SU-DHL-6 (cell line): ENCODE measurements around the gene CNTN6.

Experiments
- H2AFZ ChIP-seq: fragments of 200-600 bp; sonication (generic); 2 replicates; pipeline ENCODE4 v1.6.1; 2014; ENCODE audit warnings: low read depth, mild to moderate bottlenecking, moderate library complexity, mixed read lengths, antibody characterized with exemption, low read length; ENCODE audit not compliant: severe bottlenecking
- H3F3A ChIP-seq: fragments of 200-600 bp; shearing (Covaris generic); 2 replicates; pipeline ENCODE4 v1.6.0; 2016; ENCODE audit warnings: antibody characterized with exemption, mild to moderate bottlenecking; ENCODE audit not compliant: insufficient read depth
- H3K27ac ChIP-seq: fragments of 200-600 bp; sonication (generic); 2 replicates; pipeline ENCODE4 v1.5.1; 2016; ENCODE audit warnings: low read depth, mild to moderate bottlenecking, low read length, moderate library complexity, mixed read lengths
- H3K27me3 ChIP-seq: fragments of 200-600 bp; sonication (generic), shearing (Covaris generic); 2 replicates; pipeline ENCODE4 v1.6.0; 2014; ENCODE audit warnings: mild to moderate bottlenecking, low read length
- H3K36me3 ChIP-seq: fragments of 200-600 bp; sonication (generic); 2 replicates; pipeline ENCODE4 v1.6.1; 2014; ENCODE audit warnings: mild to moderate bottlenecking, low read length, mixed read lengths
- H3K4me2 ChIP-seq: fragments of 300-600, 200-600 bp; shearing (Covaris generic), sonication (generic); 2 replicates; pipeline ENCODE4 v1.6.0; 2014; ENCODE audit warnings: low read length, low read depth, mild to moderate bottlenecking; ENCODE audit not compliant: poor library complexity, severe bottlenecking
- H3K4me3 ChIP-seq: fragments of 200-600 bp; sonication (generic); 2 replicates; pipeline ENCODE4 v1.5.1; 2014; ENCODE audit warnings: antibody characterized with exemption, low read length, mild to moderate bottlenecking, mixed read lengths; ENCODE audit not compliant: insufficient read depth, poor library complexity, severe bottlenecking
- H3K79me2 ChIP-seq: fragments of 200-600 bp; sonication (generic); 2 replicates; pipeline ENCODE4 v1.6.1; 2014; ENCODE audit warnings: mild to moderate bottlenecking, low read length, moderate library complexity; ENCODE audit not compliant: insufficient read depth
- H3K9ac ChIP-seq: fragments of 200-600 bp; sonication (generic); 2 replicates; pipeline ENCODE4 v1.7.0; 2014; ENCODE audit warnings: mild to moderate bottlenecking, low read length
- H3K9me2 ChIP-seq: fragments of 200-600 bp; sonication (generic); replicated peaks from 2 replicates; pipeline ENCODE4 v1.6.1; 2014; ENCODE audit warnings: low read length; ENCODE audit not compliant: insufficient read depth
- H3K9me3 ChIP-seq: fragments of 200-600 bp; sonication (generic); 2 replicates; pipeline ENCODE4 v1.6.1; 2014; ENCODE audit warnings: low read length, mixed read lengths; ENCODE audit not compliant: insufficient read depth
- H4K20me1 ChIP-seq: fragments of 200-600 bp; sonication (generic); 2 replicates; pipeline ENCODE4 v1.6.1; 2014; ENCODE audit warnings: low read depth, mild to moderate bottlenecking, antibody characterized with exemption, low read length, moderate library complexity, mixed read lengths
- CTCF ChIP-seq: fragments of 200-600 bp; sonication (generic); IDR thresholded peaks from one replicate; pipeline ENCODE4 v1.5.1; 2017; ENCODE audit warnings: antibody characterized with exemption, mild to moderate bottlenecking, low read length, moderate library complexity; ENCODE audit not compliant: insufficient read depth, poor library complexity, severe bottlenecking
- EZH2phosphoT487 ChIP-seq: fragments of 200-600 bp; sonication (generic), shearing (Covaris generic); conservative IDR thresholded peaks from 2 replicates; pipeline ENCODE4 v1.6.1; 2018; ENCODE audit warnings: mild to moderate bottlenecking, antibody characterized with exemption, low read length, moderate library complexity, mixed read lengths

Gene CNTN6

DNA sequence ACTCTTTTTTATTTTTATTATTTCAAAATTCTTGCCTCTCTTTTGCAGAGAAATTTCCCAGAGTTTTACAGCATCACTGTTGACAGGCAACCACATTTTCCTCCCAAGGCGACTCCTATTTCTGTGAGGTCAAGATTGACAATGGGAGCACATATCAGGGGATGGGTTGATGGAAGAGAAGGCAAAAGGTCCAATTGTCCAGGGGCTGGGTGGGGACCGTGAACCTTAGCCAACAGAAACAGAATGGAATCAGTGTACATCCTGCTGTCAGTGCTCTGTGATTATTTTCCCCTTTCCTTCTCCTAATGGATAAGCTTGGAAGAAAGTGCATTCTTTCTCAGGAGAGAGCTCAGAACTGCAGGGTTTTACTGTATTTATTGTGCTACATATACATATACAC lies 42.4 kb downstream of the CNTN6 start:
- Histone ChIP-seq H3K4me3 (no peak overlapping the region), H4K20me1 (no peaks in the 10 kb centered on the region), H3K27me3 (no peaks in the 10 kb centered on the region), H3K4me2 (no peak overlapping the region), H3K9me2 (no peaks in the 10 kb centered on the region), H3F3A (no peaks in the 10 kb centered on the region), H3K79me2 (no peaks in the 10 kb centered on the region), H3K9me3 (no peaks in the 10 kb centered on the region), H3K27ac (no peak overlapping the region), H3K36me3 (no peaks in the 10 kb centered on the region), H3K9ac (no peak overlapping the region), H2AFZ (no peak overlapping the region)
- TF ChIP-seq CTCF (no peak), EZH2phosphoT487 (no peak)

DNA sequence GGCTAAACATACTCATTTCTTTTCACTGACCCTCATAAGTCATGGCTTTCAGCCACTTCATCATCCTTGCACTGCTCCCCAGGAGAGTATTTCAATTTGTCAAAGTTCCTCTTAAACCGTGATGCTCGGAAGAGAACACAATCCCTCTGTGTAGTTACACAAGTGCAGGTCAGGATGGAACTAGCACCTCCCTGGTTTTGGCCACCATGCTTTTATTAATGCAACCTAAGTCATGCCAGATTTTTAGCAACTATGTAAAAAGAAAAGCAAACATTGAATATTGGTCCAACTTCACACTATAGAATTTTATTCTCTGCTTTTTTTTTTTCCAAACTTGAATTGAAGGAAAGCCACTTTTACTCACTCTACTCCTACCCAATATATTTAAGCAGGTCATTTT lies 45.2 kb downstream of the CNTN6 start:
- H3K9me2 ChIP-seq: no peaks in the 10 kb centered on the region
- no peak overlapping the region for H2AFZ ChIP-seq
- no peaks in the 10 kb centered on the region for H3F3A ChIP-seq
- H3K9ac ChIP-seq: no peak overlapping the region
- H3K36me3 ChIP-seq: no peaks in the 10 kb centered on the region
- H3K79me2 ChIP-seq: no peaks in the 10 kb centered on the region
- H3K4me2 ChIP-seq: no peak overlapping the region
- no peak overlapping the region for H3K4me3 ChIP-seq
- TF ChIP-seq CTCF: no peak
- TF ChIP-seq EZH2phosphoT487: no peak
- H4K20me1 ChIP-seq: no peaks in the 10 kb centered on the region
- H3K27me3 ChIP-seq: no peaks in the 10 kb centered on the region
- H3K27ac ChIP-seq: no peak overlapping the region
- no peaks in the 10 kb centered on the region for H3K9me3 ChIP-seq

- Histone ChIP-seq H3K9me3 (no peaks in the 10 kb centered on the region), H3F3A (no peaks in the 10 kb centered on the region), H3K79me2 (no peaks in the 10 kb centered on the region), H3K4me3 (no peak overlapping the region), H2AFZ (no peak overlapping the region), H3K4me2 (no peak overlapping the region), H3K9ac (no peak overlapping the region), H3K9me2 (no peaks in the 10 kb centered on the region), H4K20me1 (no peaks in the 10 kb centered on the region), H3K27ac (no peak overlapping the region), H3K36me3 (no peaks in the 10 kb centered on the region), H3K27me3 (no peaks in the 10 kb centered on the region)
- TF ChIP-seq EZH2phosphoT487: no peak
- no peak for TF ChIP-seq CTCF
These were observed 46.2 kb downstream of the CNTN6 start for GRCh38 chr3:1139071-1139470.

GRCh38 chr3:1147326-1147725 lies 54.5 kb downstream of the CNTN6 start:
- H3K9me3 ChIP-seq: no peaks in the 10 kb centered on the region
- no peaks in the 10 kb centered on the region for H3K27me3 ChIP-seq
- no peak overlapping the region for H2AFZ ChIP-seq
- no peaks in the 10 kb centered on the region for H3F3A ChIP-seq
- H3K79me2 ChIP-seq: no peaks in the 10 kb centered on the region
- H3K9ac ChIP-seq: no peak overlapping the region
- no peaks in the 10 kb centered on the region for H3K36me3 ChIP-seq
- no peaks in the 10 kb centered on the region for H3K9me2 ChIP-seq
- H3K27ac ChIP-seq: no peak overlapping the region
- TF ChIP-seq CTCF (no peak), EZH2phosphoT487 (no peak)
- H3K4me2 ChIP-seq: no peak overlapping the region
- H3K4me3 ChIP-seq: no peak overlapping the region
- H4K20me1 ChIP-seq: no peaks in the 10 kb centered on the region
